WTC11 (cell line): ENCODE data around the gene SLC7A4. TPM values are rescaled to one million over a fixed set of nuclear protein-coding genes. Genes with fewer than 3 reads are reported as not detected.
A peak's percentile ranks its signal among the peaks of the same experiment; 100 is the strongest.

Experiments used
- ATAC-seq: fragments of 200-7000 bp; cut with Tn5 transposase; 2 replicates; pipeline ENCODE4 v1.10.0; 2021; ENCODE audit warnings: mild to moderate bottlenecking, moderate library complexity
- CTCF ChIA-PET: fragments of 300-600 bp; sonication (Branson Sonifier 250); formaldehyde crosslinking; loops from one replicate; lab custom pipeline; 2021; ENCODE audit warnings: antibody characterized with exemption; lab: Charles Lee
- POLR2A ChIA-PET: fragments of 350-600 bp; sonication (Branson Sonifier 250); formaldehyde crosslinking; loops from one replicate; lab custom pipeline; 2021; ENCODE audit warnings: antibody characterized with exemption; lab: Charles Lee
- DNase-seq: peaks from one replicate; pipeline ENCODE4 v3.0.0; 2021; ENCODE audit warnings: low spot score
- H3K27ac Mint-ChIP-seq: 2 replicates; pipeline ENCODE4 v1.8.0; 2021; ENCODE audit warnings: mixed read lengths
- H3K27me3 Mint-ChIP-seq: 2 replicates; pipeline ENCODE4 v1.8.0; 2021; ENCODE audit warnings: low read depth, mild to moderate bottlenecking, moderate library complexity, mixed read lengths
- H3K36me3 Mint-ChIP-seq: 2 replicates; pipeline ENCODE4 v1.8.0; 2021; ENCODE audit warnings: mixed read lengths
- H3K4me1 Mint-ChIP-seq: 2 replicates; pipeline ENCODE4 v1.8.0; 2022; ENCODE audit warnings: mixed read lengths
- H3K4me3 Mint-ChIP-seq: 2 replicates; pipeline ENCODE4 v1.8.0; 2021; ENCODE audit warnings: mild to moderate bottlenecking, moderate library complexity, mixed read lengths
- H3K9me3 Mint-ChIP-seq: 2 replicates; pipeline ENCODE4 v1.8.0; 2021; ENCODE audit warnings: mixed read lengths
- HMGA2 ChIP-seq: fragments of 250-450 bp; sonication (Bioruptor Pico); IDR thresholded peaks from 2 replicates; pipeline ENCODE4 v1.4.0; 2021; ENCODE audit warnings: mild to moderate bottlenecking, moderate library complexity
- NFATC4 ChIP-seq: fragments of 250-450 bp; sonication (Bioruptor Pico); IDR thresholded peaks from 2 replicates; pipeline ENCODE4 v1.9.0; 2021; ENCODE audit warnings: mild to moderate bottlenecking
- NR2C2 ChIP-seq: sonication (generic); formaldehyde crosslinking; IDR thresholded peaks from 2 replicates; pipeline ENCODE4 v1.8.0; 2022; ENCODE audit warnings: mild to moderate bottlenecking, missing genetic modification reagents
- RELA ChIP-seq: sonication (generic); formaldehyde crosslinking; IDR thresholded peaks from 2 replicates; pipeline ENCODE4 v1.8.1; 2022; ENCODE audit warnings: missing genetic modification reagents, mild to moderate bottlenecking, borderline replicate concordance
- ZNF121 ChIP-seq: sonication (generic); formaldehyde crosslinking; IDR thresholded peaks from 2 replicates; pipeline ENCODE4 v1.8.0; 2023; ENCODE audit warnings: missing genetic modification reagents
- ZNF423 ChIP-seq: fragments of 250-450 bp; sonication (Bioruptor Pico); IDR thresholded peaks from 2 replicates; pipeline ENCODE4 v2.1.2; 2022; ENCODE audit warnings: mild to moderate bottlenecking, moderate library complexity
- total RNA-seq: library from RNA; stranded (reverse); gene quantifications from 3 replicates; pipeline ENCODE4 v1.2.3, GENCODE V29; 2021
- TF ChIP-seq, protein P1 (sequence below): sonication (generic); formaldehyde crosslinking; IDR thresholded peaks from 2 replicates; pipeline ENCODE4 v1.8.1; 2023; ENCODE audit warnings: mild to moderate bottlenecking, missing genetic modification reagents
- TF ChIP-seq, protein P2 (sequence below): sonication (generic); formaldehyde crosslinking; IDR thresholded peaks from 2 replicates; pipeline ENCODE4 v1.8.0; 2022; ENCODE audit warnings: mild to moderate bottlenecking, missing genetic modification reagents
- TF ChIP-seq, protein P3 (sequence below): sonication (generic); formaldehyde crosslinking; IDR thresholded peaks from 2 replicates; pipeline ENCODE4 v1.8.0; 2023; ENCODE audit warnings: missing genetic modification reagents
- TF ChIP-seq, protein P4 (sequence below): sonication (generic); formaldehyde crosslinking; IDR thresholded peaks from 2 replicates; pipeline ENCODE4 v1.8.0; 2023; ENCODE audit warnings: mild to moderate bottlenecking, missing genetic modification reagents
- TF ChIP-seq, protein P5 (sequence below): sonication (generic); formaldehyde crosslinking; IDR thresholded peaks from 2 replicates; pipeline ENCODE4 v1.8.0; 2023; ENCODE audit warnings: missing genetic modification reagents, mild to moderate bottlenecking, borderline replicate concordance

Gene SLC7A4
- total RNA-seq, 1 experiment from 2014 or later: 0.37 TPM

DNA sequence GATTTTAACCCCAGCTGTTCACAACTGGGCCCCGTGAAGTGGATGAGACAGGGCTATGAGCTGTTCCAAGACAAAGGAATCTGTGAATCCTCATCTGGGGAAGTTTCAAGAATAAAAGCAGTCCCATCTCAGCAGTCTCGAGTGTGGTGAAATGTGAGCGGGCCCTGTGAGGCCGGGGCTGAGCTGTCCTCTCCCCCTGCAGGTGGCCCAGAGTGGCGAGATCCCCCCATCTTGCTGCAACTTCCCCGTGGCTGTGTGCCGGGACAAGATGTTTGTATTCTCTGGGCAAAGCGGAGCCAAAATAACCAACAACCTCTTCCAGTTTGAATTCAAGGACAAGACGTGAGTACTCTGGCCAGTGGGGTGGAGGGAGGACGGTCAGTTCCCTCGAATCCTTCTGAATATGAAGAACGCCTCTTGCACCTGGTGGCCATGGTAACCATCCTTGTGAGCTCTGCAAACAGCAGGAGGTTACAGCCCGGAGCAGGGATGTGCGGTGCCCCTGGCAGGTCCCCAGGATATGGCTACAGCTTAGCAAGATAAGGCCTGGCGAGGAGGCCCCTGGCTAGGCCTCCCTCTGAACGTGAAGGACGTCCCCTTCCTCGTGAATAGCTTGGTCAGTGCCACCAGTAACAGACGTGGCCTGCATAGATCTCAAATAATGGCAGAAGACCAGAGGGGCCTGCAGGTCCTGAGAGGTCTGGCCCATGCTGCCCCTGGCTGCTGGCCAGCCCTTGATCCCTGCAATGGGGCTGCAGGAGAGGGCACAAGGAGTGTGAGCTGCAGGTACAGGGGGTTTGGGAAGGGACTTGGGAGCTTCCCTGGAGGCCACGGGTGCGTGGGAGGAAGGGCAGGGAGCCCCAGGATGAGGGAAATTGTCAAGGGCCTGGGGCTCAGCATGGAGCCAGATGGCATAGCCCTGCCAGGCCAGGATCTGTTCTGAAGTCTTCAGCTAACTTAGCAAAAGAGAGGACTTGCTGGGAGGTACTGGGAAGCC lies 41.9 kb downstream of the SLC7A4 start:
- ATAC-seq (no peak), DNase-seq (no peak)
- Mint-ChIP-seq H3K9me3 (no peaks in the 10 kb centered on the region), H3K27me3 (no peaks in the 10 kb centered on the region), H3K4me3 (no peak overlapping the region), H3K27ac (peak overlapping the region; percentile 63; the same call in 1 of the 2 replicates), H3K36me3 (peaks cover 13% of the 10 kb centered on the region), H3K4me1 (no peaks in the 10 kb centered on the region)
- ChIA-PET CTCF (interaction anchor here (1.7 to 2.6 kb wide), 3 partner anchors 9 to 105 kb away, joined by 5 to 8 read pairs (median 6); partner anchors contain the start of gene LZTR1), POLR2A (interaction anchor here (0.9 kb wide), 1 partner anchor 9 kb away, joined by 3 read pairs; no protein-coding TSS in a partner anchor)
- no peak for TF ChIP-seq HMGA2 (CRISPR knock-in tag)
- no peak for TF ChIP-seq NFATC4
- TF ChIP-seq, protein P1, sequence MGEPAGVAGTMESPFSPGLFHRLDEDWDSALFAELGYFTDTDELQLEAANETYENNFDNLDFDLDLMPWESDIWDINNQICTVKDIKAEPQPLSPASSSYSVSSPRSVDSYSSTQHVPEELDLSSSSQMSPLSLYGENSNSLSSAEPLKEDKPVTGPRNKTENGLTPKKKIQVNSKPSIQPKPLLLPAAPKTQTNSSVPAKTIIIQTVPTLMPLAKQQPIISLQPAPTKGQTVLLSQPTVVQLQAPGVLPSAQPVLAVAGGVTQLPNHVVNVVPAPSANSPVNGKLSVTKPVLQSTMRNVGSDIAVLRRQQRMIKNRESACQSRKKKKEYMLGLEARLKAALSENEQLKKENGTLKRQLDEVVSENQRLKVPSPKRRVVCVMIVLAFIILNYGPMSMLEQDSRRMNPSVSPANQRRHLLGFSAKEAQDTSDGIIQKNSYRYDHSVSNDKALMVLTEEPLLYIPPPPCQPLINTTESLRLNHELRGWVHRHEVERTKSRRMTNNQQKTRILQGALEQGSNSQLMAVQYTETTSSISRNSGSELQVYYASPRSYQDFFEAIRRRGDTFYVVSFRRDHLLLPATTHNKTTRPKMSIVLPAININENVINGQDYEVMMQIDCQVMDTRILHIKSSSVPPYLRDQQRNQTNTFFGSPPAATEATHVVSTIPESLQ: no peak
- TF ChIP-seq, protein P2, sequence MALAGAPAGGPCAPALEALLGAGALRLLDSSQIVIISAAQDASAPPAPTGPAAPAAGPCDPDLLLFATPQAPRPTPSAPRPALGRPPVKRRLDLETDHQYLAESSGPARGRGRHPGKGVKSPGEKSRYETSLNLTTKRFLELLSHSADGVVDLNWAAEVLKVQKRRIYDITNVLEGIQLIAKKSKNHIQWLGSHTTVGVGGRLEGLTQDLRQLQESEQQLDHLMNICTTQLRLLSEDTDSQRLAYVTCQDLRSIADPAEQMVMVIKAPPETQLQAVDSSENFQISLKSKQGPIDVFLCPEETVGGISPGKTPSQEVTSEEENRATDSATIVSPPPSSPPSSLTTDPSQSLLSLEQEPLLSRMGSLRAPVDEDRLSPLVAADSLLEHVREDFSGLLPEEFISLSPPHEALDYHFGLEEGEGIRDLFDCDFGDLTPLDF (CRISPR knock-in tag): no peak
- TF ChIP-seq, protein P3, sequence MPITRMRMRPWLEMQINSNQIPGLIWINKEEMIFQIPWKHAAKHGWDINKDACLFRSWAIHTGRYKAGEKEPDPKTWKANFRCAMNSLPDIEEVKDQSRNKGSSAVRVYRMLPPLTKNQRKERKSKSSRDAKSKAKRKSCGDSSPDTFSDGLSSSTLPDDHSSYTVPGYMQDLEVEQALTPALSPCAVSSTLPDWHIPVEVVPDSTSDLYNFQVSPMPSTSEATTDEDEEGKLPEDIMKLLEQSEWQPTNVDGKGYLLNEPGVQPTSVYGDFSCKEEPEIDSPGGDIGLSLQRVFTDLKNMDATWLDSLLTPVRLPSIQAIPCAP: no peak
- TF ChIP-seq, protein P4, sequence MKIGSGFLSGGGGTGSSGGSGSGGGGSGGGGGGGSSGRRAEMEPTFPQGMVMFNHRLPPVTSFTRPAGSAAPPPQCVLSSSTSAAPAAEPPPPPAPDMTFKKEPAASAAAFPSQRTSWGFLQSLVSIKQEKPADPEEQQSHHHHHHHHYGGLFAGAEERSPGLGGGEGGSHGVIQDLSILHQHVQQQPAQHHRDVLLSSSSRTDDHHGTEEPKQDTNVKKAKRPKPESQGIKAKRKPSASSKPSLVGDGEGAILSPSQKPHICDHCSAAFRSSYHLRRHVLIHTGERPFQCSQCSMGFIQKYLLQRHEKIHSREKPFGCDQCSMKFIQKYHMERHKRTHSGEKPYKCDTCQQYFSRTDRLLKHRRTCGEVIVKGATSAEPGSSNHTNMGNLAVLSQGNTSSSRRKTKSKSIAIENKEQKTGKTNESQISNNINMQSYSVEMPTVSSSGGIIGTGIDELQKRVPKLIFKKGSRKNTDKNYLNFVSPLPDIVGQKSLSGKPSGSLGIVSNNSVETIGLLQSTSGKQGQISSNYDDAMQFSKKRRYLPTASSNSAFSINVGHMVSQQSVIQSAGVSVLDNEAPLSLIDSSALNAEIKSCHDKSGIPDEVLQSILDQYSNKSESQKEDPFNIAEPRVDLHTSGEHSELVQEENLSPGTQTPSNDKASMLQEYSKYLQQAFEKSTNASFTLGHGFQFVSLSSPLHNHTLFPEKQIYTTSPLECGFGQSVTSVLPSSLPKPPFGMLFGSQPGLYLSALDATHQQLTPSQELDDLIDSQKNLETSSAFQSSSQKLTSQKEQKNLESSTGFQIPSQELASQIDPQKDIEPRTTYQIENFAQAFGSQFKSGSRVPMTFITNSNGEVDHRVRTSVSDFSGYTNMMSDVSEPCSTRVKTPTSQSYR: no peak
- TF ChIP-seq, protein P5, sequence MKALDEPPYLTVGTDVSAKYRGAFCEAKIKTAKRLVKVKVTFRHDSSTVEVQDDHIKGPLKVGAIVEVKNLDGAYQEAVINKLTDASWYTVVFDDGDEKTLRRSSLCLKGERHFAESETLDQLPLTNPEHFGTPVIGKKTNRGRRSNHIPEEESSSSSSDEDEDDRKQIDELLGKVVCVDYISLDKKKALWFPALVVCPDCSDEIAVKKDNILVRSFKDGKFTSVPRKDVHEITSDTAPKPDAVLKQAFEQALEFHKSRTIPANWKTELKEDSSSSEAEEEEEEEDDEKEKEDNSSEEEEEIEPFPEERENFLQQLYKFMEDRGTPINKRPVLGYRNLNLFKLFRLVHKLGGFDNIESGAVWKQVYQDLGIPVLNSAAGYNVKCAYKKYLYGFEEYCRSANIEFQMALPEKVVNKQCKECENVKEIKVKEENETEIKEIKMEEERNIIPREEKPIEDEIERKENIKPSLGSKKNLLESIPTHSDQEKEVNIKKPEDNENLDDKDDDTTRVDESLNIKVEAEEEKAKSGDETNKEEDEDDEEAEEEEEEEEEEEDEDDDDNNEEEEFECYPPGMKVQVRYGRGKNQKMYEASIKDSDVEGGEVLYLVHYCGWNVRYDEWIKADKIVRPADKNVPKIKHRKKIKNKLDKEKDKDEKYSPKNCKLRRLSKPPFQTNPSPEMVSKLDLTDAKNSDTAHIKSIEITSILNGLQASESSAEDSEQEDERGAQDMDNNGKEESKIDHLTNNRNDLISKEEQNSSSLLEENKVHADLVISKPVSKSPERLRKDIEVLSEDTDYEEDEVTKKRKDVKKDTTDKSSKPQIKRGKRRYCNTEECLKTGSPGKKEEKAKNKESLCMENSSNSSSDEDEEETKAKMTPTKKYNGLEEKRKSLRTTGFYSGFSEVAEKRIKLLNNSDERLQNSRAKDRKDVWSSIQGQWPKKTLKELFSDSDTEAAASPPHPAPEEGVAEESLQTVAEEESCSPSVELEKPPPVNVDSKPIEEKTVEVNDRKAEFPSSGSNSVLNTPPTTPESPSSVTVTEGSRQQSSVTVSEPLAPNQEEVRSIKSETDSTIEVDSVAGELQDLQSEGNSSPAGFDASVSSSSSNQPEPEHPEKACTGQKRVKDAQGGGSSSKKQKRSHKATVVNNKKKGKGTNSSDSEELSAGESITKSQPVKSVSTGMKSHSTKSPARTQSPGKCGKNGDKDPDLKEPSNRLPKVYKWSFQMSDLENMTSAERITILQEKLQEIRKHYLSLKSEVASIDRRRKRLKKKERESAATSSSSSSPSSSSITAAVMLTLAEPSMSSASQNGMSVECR (CRISPR knock-in tag): no peak
- no peak for TF ChIP-seq NR2C2 (CRISPR knock-in tag)
- no peak for TF ChIP-seq ZNF423
- no peak for TF ChIP-seq ZNF121 (CRISPR knock-in tag)
- no peak for TF ChIP-seq RELA
